Adipocyte (in vitro differentiated cells): ENCODE measurements around the gene NDUFS6.

Experiments used
- DNase-seq: peaks from one replicate; pipeline ENCODE4 v3.0.0-alpha.2; 2015; ENCODE audit warnings: low read depth
- H3K27me3 ChIP-seq: replicated peaks from 2 replicates; pipeline ENCODE4 v1.7.0; 2013; ENCODE audit warnings: mild to moderate bottlenecking, low read length, moderate library complexity; ENCODE audit not compliant: control insufficient read depth, insufficient read depth
- H3K36me3 ChIP-seq: 2 replicates; pipeline ENCODE4 v1.7.0; 2013; ENCODE audit warnings: low read length, mild to moderate bottlenecking, moderate library complexity; ENCODE audit not compliant: control insufficient read depth, insufficient read depth, severe bottlenecking
- H3K4me1 ChIP-seq: 2 replicates; pipeline ENCODE4 v1.7.0; 2013; ENCODE audit warnings: mild to moderate bottlenecking, low read length, moderate library complexity; ENCODE audit not compliant: control insufficient read depth, insufficient read depth
- H3K4me3 ChIP-seq: 2 replicates; pipeline ENCODE4 v1.7.0; 2013; ENCODE audit warnings: mild to moderate bottlenecking, low read length, moderate library complexity
- H3K9ac ChIP-seq: 2 replicates; pipeline ENCODE4 v1.7.0; 2013; ENCODE audit warnings: mild to moderate bottlenecking, low read length, moderate library complexity
- H3K9me3 ChIP-seq: 2 replicates; pipeline ENCODE4 v1.7.0; 2013; ENCODE audit warnings: mild to moderate bottlenecking, low read length, moderate library complexity; ENCODE audit not compliant: control insufficient read depth

NDUFS6 gene

DNA sequence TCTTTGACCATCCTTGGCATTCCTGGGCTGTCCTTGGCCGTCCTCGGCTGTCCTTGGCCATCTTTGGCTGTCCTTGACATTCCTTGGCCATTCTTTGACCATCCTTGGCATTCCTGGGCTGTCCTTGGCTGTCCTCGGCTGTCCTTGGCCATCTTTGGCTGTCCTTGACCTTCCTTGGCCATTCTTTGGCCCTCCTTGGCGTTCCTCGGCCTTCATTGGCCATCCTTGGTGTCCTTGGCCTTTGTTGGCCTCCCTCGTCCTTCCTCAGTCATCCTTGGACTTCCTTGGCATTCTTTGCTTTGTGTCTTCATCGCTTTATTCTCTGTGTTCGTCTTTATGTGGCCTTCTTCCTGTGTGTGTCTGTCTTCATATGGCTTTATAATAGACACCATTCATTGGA lies 20.7 kb downstream of the NDUFS6 start:
- no peaks in the 10 kb centered on the region for H3K27me3 ChIP-seq
- DNase-seq, result no peak
- H3K4me1 ChIP-seq, result no peaks in the 10 kb centered on the region
- H3K4me3 ChIP-seq, result no peak overlapping the region
- no peaks in the 10 kb centered on the region for H3K9me3 ChIP-seq
- no peak overlapping the region for H3K9ac ChIP-seq
- H3K36me3 ChIP-seq, result peaks cover 55% of the 10 kb centered on the region

DNA sequence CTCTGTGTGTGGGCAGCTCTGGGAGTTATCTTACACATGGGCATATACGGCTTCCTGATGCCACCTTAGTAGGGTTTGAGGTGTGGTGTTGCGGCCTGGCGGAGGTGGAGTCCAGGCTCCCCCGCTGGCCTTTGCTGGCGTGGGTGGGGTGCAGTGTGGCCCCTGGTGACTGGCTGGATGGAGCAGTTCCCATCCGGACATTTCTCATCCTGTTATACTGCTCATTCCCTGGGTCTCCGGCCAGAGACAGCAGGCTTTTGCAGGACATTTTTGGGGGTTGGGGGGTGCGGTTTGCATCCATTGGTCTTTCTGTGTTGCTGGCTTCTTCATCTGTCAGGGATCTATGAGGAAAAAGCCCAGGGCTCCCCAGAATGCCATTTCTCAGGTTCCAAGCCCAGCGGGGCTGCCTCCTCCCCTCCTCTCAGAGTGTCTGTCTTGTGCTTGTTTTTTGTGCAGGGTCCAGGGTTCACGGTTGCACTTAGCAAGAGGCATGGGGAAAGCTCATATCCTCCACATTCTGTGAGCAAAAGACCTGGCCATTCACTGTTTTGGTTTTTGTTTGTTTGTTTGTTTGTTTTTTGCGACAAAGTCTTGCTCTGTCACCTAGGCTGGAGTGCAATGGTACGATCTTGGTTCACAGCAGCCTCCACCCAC lies 22.3 kb downstream of the NDUFS6 start:
- Histone ChIP-seq H3K4me3 (no peak overlapping the region), H3K9me3 (no peaks in the 10 kb centered on the region), H3K27me3 (no peaks in the 10 kb centered on the region), H3K9ac (no peak overlapping the region), H3K4me1 (no peaks in the 10 kb centered on the region), H3K36me3 (peaks cover 39% of the 10 kb centered on the region)
- DNase-seq, result no peak

DNA sequence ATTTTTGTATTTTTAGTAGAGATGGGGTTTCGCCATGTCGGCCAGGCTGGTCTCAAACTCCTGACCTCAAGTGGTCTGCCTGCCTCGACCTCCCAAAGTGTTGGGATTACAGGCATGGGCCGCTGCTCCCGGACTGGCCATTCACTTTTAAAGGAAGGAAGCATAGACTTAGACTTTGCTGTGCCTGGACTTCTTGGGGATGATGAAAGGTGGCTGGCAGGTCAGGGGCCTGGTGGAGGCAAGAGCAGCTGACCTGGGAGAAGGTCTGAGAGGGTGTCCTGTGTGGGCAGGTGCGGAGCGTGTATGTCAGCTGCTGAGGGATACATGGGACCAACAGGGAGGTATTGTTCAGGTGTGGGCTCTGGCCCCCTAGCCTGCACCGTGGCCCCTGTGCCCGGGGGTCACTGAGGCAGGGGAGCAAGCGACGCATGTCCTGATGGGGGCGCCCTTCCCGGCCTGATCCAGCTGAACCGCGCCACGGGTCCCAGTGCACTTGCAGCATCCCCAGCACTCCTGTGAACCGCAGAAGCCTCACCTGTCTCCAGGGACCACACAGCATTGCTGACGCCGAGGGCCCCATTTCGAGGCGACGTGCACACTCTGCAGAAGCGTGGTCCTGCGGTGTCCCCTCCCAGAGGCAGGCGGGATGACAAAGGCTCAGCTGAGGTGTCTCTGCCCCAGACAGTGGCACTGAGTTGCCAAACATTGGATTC lies 23.1 kb downstream of the NDUFS6 start:
- H3K4me3 ChIP-seq, result no peak overlapping the region
- H3K27me3 ChIP-seq, result no peaks in the 10 kb centered on the region
- peaks cover 31% of the 10 kb centered on the region for H3K36me3 ChIP-seq
- no peaks in the 10 kb centered on the region for H3K9me3 ChIP-seq
- DNase-seq, result no peak
- no peak overlapping the region for H3K9ac ChIP-seq
- no peaks in the 10 kb centered on the region for H3K4me1 ChIP-seq

DNA sequence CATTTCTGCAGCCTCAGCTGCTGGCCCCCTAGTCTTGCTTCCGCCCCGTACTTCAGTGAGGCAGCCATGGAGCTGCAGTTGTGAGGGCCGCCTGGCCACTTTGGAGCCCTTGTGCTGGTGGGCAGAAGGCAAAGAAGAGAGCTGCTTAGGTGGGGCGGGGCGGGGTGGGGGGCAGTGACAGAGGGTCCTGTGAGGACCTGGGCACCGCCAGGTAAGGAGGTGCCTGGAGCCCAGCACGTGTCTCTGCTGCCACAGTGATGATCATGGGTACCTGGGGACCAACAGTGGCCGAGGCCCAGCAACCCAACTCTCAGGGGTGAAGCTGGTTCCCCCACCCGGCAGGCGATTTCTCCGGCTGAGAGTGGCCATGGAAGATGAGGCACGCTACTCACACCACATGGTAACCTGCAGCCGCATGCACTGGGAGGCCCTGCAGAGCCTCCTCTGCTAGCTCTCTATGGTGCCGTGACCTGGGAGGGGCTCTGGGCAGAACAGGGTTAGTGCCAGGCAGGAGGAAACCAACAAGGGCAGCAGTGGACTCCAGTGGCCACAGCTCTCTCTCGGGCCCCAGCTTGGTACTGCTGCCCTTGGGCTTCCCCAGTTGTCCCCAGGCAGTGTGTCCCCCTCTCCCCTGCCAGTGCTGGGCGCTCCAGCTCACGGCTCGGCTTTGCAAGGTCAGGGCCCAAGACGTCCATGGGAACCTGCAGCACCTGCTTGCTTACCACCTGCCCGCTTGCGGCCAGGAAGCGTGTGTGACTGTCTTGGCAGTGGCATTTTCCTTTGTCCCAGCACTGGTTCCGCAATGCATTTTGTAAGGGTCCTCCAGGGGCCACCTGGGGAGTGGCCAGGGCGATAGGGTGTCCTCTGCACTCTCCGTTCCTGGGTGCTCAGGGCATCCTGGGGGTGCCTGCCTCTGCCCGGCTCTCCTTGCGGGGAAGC lies 24.0 kb downstream of the NDUFS6 start:
- no peaks in the 10 kb centered on the region for H3K27me3 ChIP-seq
- H3K9me3 ChIP-seq, result no peaks in the 10 kb centered on the region
- no peak overlapping the region for H3K9ac ChIP-seq
- no peaks in the 10 kb centered on the region for H3K4me1 ChIP-seq
- H3K4me3 ChIP-seq, result no peak overlapping the region
- no peak for DNase-seq
- H3K36me3 ChIP-seq, result peaks cover 27% of the 10 kb centered on the region

DNA sequence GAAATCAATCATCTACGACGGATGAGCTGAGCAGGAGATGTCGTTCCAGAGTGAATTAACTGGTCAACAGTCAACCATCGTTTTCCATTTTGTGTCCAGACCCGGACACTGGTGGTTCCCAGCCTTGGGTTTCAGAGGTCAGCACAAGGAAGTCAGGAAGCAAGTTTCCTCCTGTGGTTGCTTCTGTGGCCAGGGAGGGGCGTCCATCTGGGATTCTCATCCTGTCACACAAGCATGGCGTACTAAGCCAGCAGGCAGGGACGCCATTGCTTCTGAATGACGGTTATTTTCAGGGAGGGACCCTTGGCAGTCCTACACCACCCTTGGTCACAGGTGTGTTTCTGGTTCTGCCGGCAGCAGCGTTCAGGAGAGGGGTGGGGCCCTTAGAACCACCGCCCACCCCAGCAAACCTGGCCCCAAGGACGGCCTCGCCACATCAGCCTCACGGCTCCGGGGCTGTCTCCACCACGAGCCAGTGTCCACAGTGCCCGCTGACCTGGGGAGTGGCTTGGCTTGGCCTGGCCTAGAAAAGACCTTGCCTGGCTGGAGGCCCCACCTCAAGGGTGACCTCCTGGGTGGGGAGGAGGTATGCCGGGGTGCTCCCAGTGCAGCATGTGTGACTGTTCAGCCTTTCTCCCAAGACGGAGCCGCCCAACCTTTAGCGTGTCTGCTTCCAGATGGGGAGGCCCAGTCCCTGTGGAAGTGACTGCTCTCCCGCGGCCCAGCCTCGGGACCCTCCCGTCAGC lies 25.2 kb downstream of the NDUFS6 start:
- no peak for DNase-seq
- H3K4me1 ChIP-seq, result no peaks in the 10 kb centered on the region
- H3K4me3 ChIP-seq, result no peak overlapping the region
- H3K36me3 ChIP-seq, result peaks cover 15% of the 10 kb centered on the region
- no peaks in the 10 kb centered on the region for H3K9me3 ChIP-seq
- no peak overlapping the region for H3K9ac ChIP-seq
- H3K27me3 ChIP-seq, result peaks cover 2% of the 10 kb centered on the region

DNA sequence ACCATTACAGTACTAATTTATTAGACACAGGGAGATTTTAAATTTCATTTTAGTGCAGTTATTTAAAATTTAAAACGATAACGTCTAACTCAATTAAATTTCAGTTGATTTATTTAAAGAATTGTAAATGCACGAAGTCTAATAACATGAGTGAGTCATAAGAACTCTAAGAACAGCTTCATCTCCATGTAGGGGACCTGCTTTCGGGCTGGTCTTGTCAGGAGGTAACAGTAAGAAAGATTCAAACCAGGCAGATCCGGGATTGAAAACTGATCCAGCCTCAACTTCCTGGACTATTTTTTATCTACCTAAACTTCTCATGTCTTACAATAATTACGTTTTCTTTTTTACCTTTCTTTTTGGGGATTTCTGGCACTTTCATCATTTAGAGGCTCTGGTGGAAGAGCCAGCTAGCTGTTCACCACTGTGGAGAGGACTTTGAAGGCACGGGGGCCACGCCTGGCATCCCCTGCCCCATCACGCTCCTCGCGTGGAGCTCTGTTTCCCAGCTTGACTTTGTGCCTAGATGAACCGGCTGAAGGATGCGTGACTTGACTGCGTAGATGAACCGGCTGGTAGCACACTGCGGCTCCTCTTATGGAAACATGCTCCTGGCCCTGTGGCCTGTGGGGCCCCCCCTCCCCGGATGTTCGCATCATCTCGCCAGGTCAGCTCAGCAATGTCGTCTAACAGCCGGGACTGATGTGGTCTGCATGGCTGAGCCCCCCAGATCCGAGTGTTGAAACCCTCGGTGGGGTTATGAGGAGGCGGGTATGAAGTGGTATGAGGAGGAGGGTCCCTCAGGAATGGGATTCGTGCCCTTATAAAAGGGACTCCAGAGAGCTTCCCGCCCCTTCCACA lies 26.0 kb downstream of the NDUFS6 start:
- Histone ChIP-seq H3K9me3 (no peaks in the 10 kb centered on the region), H3K4me3 (no peak overlapping the region), H3K27me3 (peaks cover 3% of the 10 kb centered on the region), H3K4me1 (no peaks in the 10 kb centered on the region), H3K36me3 (peaks cover 8% of the 10 kb centered on the region), H3K9ac (no peak overlapping the region)
- no peak for DNase-seq

DNA sequence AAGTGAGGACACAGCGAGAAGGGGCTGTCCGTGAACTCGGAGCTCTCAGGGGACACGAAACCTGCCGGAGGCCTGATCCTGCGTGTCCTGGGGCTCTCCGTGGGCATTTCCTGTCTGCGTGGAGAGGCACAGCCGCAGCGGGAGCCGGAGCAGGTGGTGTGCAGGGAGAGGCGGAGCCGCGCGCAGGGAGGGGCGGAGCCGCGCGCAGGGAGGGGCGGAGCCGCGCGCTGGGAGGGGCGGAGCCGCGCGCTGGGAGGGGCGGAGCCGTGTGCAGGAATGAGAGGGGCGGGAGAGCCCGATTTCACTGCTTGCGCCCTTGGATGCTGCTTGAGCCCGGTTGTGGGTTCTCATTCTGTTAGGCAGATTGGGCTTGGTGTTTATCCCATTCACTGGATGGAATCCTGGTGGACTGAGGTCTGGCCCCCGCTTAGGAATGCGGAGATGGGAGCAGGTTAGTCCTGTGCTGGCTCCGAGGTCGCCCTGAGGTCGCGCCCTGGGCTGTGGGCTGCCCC lies 26.7 kb downstream of the NDUFS6 start:
- Histone ChIP-seq H3K4me1 (no peaks in the 10 kb centered on the region), H3K4me3 (no peak overlapping the region), H3K36me3 (peaks cover 5% of the 10 kb centered on the region), H3K27me3 (peaks cover 3% of the 10 kb centered on the region), H3K9ac (no peak overlapping the region), H3K9me3 (no peaks in the 10 kb centered on the region)
- DNase-seq, result no peak

DNA sequence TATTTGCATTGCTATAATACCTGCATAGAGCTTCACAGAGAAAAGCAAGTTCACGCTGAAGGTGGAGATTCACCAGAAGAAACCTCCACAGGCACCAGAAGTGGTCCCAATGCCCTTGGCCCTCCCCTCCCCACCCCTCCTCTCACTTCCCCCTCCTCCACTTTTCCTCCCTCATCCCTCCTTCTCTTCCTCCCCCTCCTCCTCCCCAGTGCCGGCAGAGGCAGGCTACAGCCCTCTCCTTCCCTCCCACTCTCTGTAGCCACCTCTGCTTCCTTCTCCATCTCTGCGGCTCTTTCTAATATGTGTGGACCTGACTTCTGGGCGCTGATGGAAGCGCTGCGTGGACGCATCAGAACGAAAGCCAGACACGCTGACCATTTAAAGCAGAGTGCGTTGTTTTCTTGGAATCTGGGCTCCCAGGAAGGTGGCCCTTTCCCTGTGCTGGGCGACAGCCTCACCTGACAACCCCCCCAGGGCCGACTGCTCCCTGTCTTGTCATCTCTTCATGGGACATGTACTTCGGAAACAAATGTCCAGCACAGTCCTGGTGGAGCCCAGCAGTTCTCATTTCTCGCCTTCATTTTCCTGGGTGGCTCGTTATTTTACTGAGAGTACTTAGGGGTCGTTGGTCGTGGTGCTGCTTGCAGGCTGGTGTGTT lies 29.5 kb downstream of the NDUFS6 start:
- H3K9me3 ChIP-seq, result no peaks in the 10 kb centered on the region
- H3K9ac ChIP-seq, result no peak overlapping the region
- H3K36me3 ChIP-seq, result peaks cover 1% of the 10 kb centered on the region
- H3K4me3 ChIP-seq, result no peak overlapping the region
- H3K4me1 ChIP-seq, result no peaks in the 10 kb centered on the region
- H3K27me3 ChIP-seq, result peaks cover 28% of the 10 kb centered on the region
- no peak for DNase-seq

DNA sequence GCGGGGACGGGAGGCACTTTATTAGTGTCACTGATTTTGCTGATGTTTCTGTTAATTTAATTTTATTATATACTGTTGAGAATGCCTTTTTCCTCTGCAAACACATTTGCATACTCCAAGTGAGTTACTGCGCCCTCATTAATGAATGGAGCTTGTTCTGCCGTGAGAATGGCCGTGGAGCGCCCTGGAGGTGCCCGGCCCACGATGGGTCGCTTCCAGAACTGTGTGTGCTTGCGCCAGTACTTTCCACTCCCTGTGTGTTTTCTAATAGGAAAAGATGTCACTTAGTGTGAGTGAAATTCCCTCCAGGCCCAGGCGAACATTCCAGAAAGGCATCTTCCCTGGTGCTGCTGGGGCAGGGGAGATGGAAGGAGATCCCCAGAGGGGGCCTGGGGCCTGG lies 30.1 kb downstream of the NDUFS6 start:
- no peak overlapping the region for H3K4me3 ChIP-seq
- no peak overlapping the region for H3K9ac ChIP-seq
- H3K9me3 ChIP-seq, result no peaks in the 10 kb centered on the region
- no peaks in the 10 kb centered on the region for H3K36me3 ChIP-seq
- no peaks in the 10 kb centered on the region for H3K4me1 ChIP-seq
- H3K27me3 ChIP-seq, result peaks cover 31% of the 10 kb centered on the region
- no peak for DNase-seq
